Keratinocyte (primary cell): ENCODE results near the gene WIPF3.

ENCODE experiments used
- CTCF ChIP-seq, 3 experiments: IDR thresholded peaks in 1 of 3; conservative IDR thresholded peaks in 1 of 3; optimal IDR thresholded peaks in 1 of 3; 2 replicates in 2 of 3; 3 replicates in 1 of 3; pipeline versions ENCODE3 to v1.5.1; 2011; ENCODE audit warnings: low read length in 3 of 3, mild to moderate bottlenecking in 3 of 3, moderate library complexity in 2 of 3, control low read depth in 1 of 3, inconsistent platforms in 1 of 3; ENCODE audit not compliant: insufficient read depth in 2 of 3; ENCODE audit errors: extremely low read depth in 1 of 3
- EZH2 ChIP-seq: IDR thresholded peaks from one replicate; pipeline ENCODE4 v1.6.1; 2012; ENCODE audit warnings: inconsistent platforms, mild to moderate bottlenecking, low read length, moderate library complexity

DNA sequence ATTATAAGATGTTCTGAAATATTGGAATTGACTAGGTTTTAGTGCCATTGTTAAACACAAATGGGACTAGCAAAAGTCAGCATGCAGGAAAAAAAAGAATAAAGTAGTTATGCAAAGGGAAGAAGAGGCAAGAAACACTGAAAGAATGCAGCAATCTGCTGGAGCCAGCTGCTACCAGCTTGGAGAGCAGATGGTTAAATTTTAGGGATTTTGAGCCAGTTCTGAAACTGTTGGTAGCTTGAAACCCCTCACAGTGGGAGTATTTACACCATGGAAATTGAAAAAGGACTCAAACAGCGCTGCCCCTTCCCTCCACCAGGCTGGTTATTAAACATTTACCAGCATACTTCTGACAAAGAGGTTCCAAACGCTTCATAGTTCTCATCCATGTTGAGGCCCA lies 142.3 kb downstream of the WIPF3 start:
- TF ChIP-seq CTCF (optimal IDR thresholded peaks at IDR 0.05 in 1 of 3, IDR thresholded peaks at IDR 0.05 in 1 of 3, conservative IDR thresholded peaks at IDR 0.05 in 1 of 3; ENCODE audit: extremely low read depth in 1 of 3, insufficient read depth in 2 of 3, low read length in 3 of 3) (no peak), EZH2 (no peak)
